ENCODE data around the gene TULP3. TPM values are rescaled to one million over a fixed set of nuclear protein-coding genes. Genes with fewer than 3 reads are reported as not detected.

TULP3 gene
- total and polyA plus RNA-seq, 2 of the 8 experiments (the other 6 are each of a cell fraction or from before 2014, with no cell fraction given): 18.4 to 21.2 TPM

- H3K27ac ChIP-seq (ENCODE audit: low read depth, low read length): no peak overlapping the region
- no peak overlapping the region for H4K5ac ChIP-seq (ENCODE audit: insufficient read length, low read depth, low read length)
- no peak for TF ChIP-seq TBP (IDR thresholded peaks at IDR 0.05; ENCODE audit: low read depth, low read length)
- no peak for TF ChIP-seq CEBPB (IDR thresholded peaks at IDR 0.05; ENCODE audit: low read depth, low read length)
- TF ChIP-seq ZNF274 (IDR thresholded peaks at IDR 0.05; ENCODE audit: borderline replicate concordance, extremely low read depth, low read length): no peak
- TF ChIP-seq CREB1 (IDR thresholded peaks at IDR 0.05): no peak
- TF ChIP-seq TAF1 (IDR thresholded peaks at IDR 0.05; ENCODE audit: low read depth, low read length): no peak
- TF ChIP-seq CTBP2 (IDR thresholded peaks at IDR 0.05; ENCODE audit: borderline replicate concordance, insufficient read depth, insufficient read length, low read length): no peak
- no peak for TF ChIP-seq USF2 (IDR thresholded peaks at IDR 0.05; ENCODE audit: low read length)
- no peak for TF ChIP-seq SIN3A (conservative IDR thresholded peaks at IDR 0.05 in 1 of 2, IDR thresholded peaks at IDR 0.05 in 1 of 2; ENCODE audit: low read depth in 1 of 2, low read length in 2 of 2)
- TF ChIP-seq BACH1 (IDR thresholded peaks at IDR 0.05; ENCODE audit: low read length): no peak
- no peak for TF ChIP-seq NANOG (IDR thresholded peaks at IDR 0.05; ENCODE audit: insufficient read depth, low read depth, low read length, poor library complexity, severe bottlenecking)
- TF ChIP-seq RXRA (IDR thresholded peaks at IDR 0.05; ENCODE audit: insufficient read depth, low read depth, low read length): no peak
- TF ChIP-seq NRF1 (IDR thresholded peaks at IDR 0.05; ENCODE audit: low read depth, low read length): no peak
- TF ChIP-seq RAD21 (IDR thresholded peaks at IDR 0.05 in 1 of 2, conservative IDR thresholded peaks at IDR 0.05 in 1 of 2; ENCODE audit: low read depth in 2 of 2, low read length in 2 of 2): no peak
Observed at GRCh38 chr12:2984698-2985097, 94.0 kb downstream of the TULP3 start.

More at GRCh38 chr12:2984698-2985097, 94.0 kb downstream of the TULP3 start:
- H3K4ac ChIP-seq (replicated peaks; ENCODE audit: insufficient read length, low read depth, low read length): no peak overlapping the region
- ChIA-PET CTCF (ENCODE audit: partially characterized antibody) (interaction anchor here (0.7 kb wide), 1 partner anchor 140 kb away, joined by 5 read pairs; no protein-coding TSS in a partner anchor), POLR2A (ENCODE audit: partially characterized antibody) (interaction anchor here (0.6 to 1.0 kb wide), 2 partner anchors 132 to 265 kb away, joined by 3 read pairs; no protein-coding TSS in a partner anchor)
- H4K91ac ChIP-seq (replicated peaks; ENCODE audit: insufficient read length, low read length): no peak overlapping the region
- peaks cover 3 to 10% (median 4%) of the 10 kb centered on the region in 4 experiments; a peak in 5 of 8 replicates for H3K36me3 ChIP-seq (ENCODE audit: control insufficient read depth in 2 of 4, insufficient read depth in 4 of 4, low read length in 3 of 4)
- no peak overlapping the region for H4K8ac ChIP-seq (ENCODE audit: extremely low read depth, insufficient read depth, low read length)
- H2BK12ac ChIP-seq (ENCODE audit: low read depth, low read length): no peak overlapping the region
- DNase-seq (ENCODE audit: low read depth in 1 of 2, low spot score in 2 of 2) (no peak), FAIRE-seq (no peak)
- H2BK120ac ChIP-seq (replicated peaks; ENCODE audit: low read depth, low read length): no peak overlapping the region
- no peak overlapping the region for H3K23ac ChIP-seq (ENCODE audit: insufficient read length)
- WGBS, 2 experiments (ENCODE audit: extremely low coverage in 1 of 2, insufficient coverage in 1 of 2, insufficient read length in 1 of 2, insufficient replicate concordance in 2 of 2, low coverage in 1 of 2, low lambda C conversion rate in 2 of 2, missing lambda C conversion rate in 1 of 2): 92% methylated on average over 1 of the region's 1 CpG; no CpG with 5 or more reads in 1 of the 2 experiments
- no peaks in the 10 kb centered on the region for H3K23me2 ChIP-seq (ENCODE audit: low read depth, low read length)
- H3K18ac ChIP-seq (ENCODE audit: extremely low read depth, low read length): no peak overlapping the region
- no peak overlapping the region for H3K9ac ChIP-seq (replicated peaks in 1 of 4; ENCODE audit: extremely low read depth in 1 of 4, low read depth in 3 of 4, low read length in 3 of 4)
- H2AK5ac ChIP-seq (ENCODE audit: low read depth, low read length): no peak overlapping the region
- H3K9me3 ChIP-seq (ENCODE audit: insufficient read depth in 2 of 2, low read depth in 1 of 2, low read length in 1 of 2): peaks cover 0 to 2% of the 10 kb centered on the region in 2 experiments; a peak in 1 of 4 replicates
- no peak overlapping the region for H2BK5ac ChIP-seq (ENCODE audit: low read depth, low read length)
- no peak overlapping the region for H3K14ac ChIP-seq (ENCODE audit: insufficient read length)
- H2BK20ac ChIP-seq (ENCODE audit: low read length): no peak overlapping the region
- no peak overlapping the region for H3K4me3 ChIP-seq (ENCODE audit: extremely low read depth in 1 of 4, insufficient read depth in 2 of 4, low read depth in 3 of 4, low read length in 4 of 4)
- H4K20me1 ChIP-seq (replicated peaks in 1 of 2; ENCODE audit: control insufficient read depth in 1 of 2, insufficient read depth in 2 of 2, low read length in 2 of 2): peaks cover 6 to 25% of the 10 kb centered on the region in 2 experiments
- H3K79me2 ChIP-seq (ENCODE audit: control insufficient read depth in 1 of 2, insufficient read depth in 2 of 2, low read length in 2 of 2): peaks cover 12 to 73% of the 10 kb centered on the region in 2 experiments
- peaks cover 13% of the 10 kb centered on the region for H3K79me1 ChIP-seq (ENCODE audit: low read depth, low read length)
- H3K27me3 ChIP-seq (replicated peaks in 1 of 4; ENCODE audit: control insufficient read depth in 3 of 4, extremely low read depth in 1 of 4, insufficient read depth in 3 of 4, low read length in 3 of 4): no peaks in the 10 kb centered on the region
- H2BK15ac ChIP-seq (ENCODE audit: low read length): no peak overlapping the region
- no peak overlapping the region for H3K56ac ChIP-seq (replicated peaks; ENCODE audit: insufficient read length, low read depth, low read length)
- H3K4me2 ChIP-seq (ENCODE audit: insufficient read depth in 1 of 2, low read depth in 2 of 2, low read length in 2 of 2): no peak overlapping the region
- no peak overlapping the region for H2AFZ ChIP-seq (ENCODE audit: low read length)
- peaks cover 0 to 3% (median under 1%) of the 10 kb centered on the region in 4 experiments; a peak in 2 of 7 replicates for H3K4me1 ChIP-seq (replicated peaks in 1 of 4; ENCODE audit: control insufficient read depth in 3 of 4, insufficient read depth in 4 of 4, low read length in 3 of 4)
